Vagina (tissue), 2 donors: ENCODE data around the gene ASS1.

Experiments used
- POLR2A ChIP-seq, 2 donors: fragments of 450-650 bp; IDR thresholded peaks; one replicate each; pipeline ENCODE4 v1.6.1; 2017; ENCODE audit warnings: antibody characterized with exemption in 2 of 2, mild to moderate bottlenecking in 2 of 2, moderate library complexity in 2 of 2
- POLR2AphosphoS5 ChIP-seq, 2 donors: sonication (generic); formaldehyde crosslinking; IDR thresholded peaks; one replicate each; pipeline ENCODE4 v1.9.0; 2017; ENCODE audit warnings: antibody characterized with exemption in 2 of 2, mild to moderate bottlenecking in 2 of 2, low read depth in 1 of 2; ENCODE audit not compliant: insufficient read depth in 1 of 2
- TF ChIP-seq, protein P1 (sequence below), 3 experiments: fragments of 450-650 bp in 2 of 3; fragments of 200-600 bp in 1 of 3; sonication (generic) in 1 of 3; IDR thresholded peaks; one replicate each; pipeline ENCODE4 v1.5.1; 2017 to 2019; ENCODE audit warnings: antibody characterized with exemption in 3 of 3, mild to moderate bottlenecking in 2 of 3, moderate library complexity in 2 of 3

DNA sequence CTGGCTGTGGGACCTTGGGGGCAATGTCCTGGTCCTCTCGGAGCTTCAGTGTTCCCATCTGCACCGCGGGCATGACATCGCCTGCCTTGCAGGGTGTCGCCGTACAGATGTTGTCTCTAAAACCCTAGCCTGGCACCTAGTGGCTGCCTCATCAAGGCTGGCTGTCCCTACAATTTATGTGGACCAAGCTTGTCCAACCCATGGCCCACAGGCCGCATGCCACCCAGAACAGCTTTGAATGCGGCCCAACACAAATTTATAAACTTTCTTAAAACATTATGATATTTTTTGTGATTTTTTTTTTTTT, 18.3 kb upstream of the ASS1 start:
- TF ChIP-seq POLR2AphosphoS5 (IDR thresholded peaks at IDR 0.05; ENCODE audit: insufficient read depth in 1 of 2, low read depth in 1 of 2) (no peak), POLR2A (IDR thresholded peaks at IDR 0.05) (no peak)
- TF ChIP-seq, protein P1, sequence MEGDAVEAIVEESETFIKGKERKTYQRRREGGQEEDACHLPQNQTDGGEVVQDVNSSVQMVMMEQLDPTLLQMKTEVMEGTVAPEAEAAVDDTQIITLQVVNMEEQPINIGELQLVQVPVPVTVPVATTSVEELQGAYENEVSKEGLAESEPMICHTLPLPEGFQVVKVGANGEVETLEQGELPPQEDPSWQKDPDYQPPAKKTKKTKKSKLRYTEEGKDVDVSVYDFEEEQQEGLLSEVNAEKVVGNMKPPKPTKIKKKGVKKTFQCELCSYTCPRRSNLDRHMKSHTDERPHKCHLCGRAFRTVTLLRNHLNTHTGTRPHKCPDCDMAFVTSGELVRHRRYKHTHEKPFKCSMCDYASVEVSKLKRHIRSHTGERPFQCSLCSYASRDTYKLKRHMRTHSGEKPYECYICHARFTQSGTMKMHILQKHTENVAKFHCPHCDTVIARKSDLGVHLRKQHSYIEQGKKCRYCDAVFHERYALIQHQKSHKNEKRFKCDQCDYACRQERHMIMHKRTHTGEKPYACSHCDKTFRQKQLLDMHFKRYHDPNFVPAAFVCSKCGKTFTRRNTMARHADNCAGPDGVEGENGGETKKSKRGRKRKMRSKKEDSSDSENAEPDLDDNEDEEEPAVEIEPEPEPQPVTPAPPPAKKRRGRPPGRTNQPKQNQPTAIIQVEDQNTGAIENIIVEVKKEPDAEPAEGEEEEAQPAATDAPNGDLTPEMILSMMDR (IDR thresholded peaks at IDR 0.05) = no peak
